H1 (cell line): ENCODE data around the gene PXDC1. TPM values are rescaled to one million over a fixed set of nuclear protein-coding genes. Genes with fewer than 3 reads are reported as not detected.

ENCODE experiments used
- BCL11A ChIP-seq, 2 experiments: IDR thresholded peaks; one replicate each; pipeline ENCODE4 v1.6.1; 2011; ENCODE audit warnings: low read depth in 2 of 2, low read length in 2 of 2, mild to moderate bottlenecking in 2 of 2
- CREB1 ChIP-seq: IDR thresholded peaks from 2 replicates; pipeline ENCODE4 v1.6.1; 2012; ENCODE audit warnings: inconsistent platforms
- FOSL1 ChIP-seq: IDR thresholded peaks from 2 replicates; pipeline ENCODE4 v1.6.1; 2011; ENCODE audit warnings: mild to moderate bottlenecking, low read depth, low read length, moderate library complexity; ENCODE audit not compliant: insufficient read depth
- NRF1 ChIP-seq: IDR thresholded peaks from 2 replicates; pipeline ENCODE4 v1.6.1; 2011; ENCODE audit warnings: mild to moderate bottlenecking, low read depth, low read length, improper control_type of control experiment
- TCF12 ChIP-seq: IDR thresholded peaks from 2 replicates; pipeline ENCODE4 v1.6.1; 2011; ENCODE audit warnings: low read depth, mild to moderate bottlenecking, low read length
- polyA plus RNA-seq, 7 experiments: library from polyadenylated mRNA; depleted of rRNA in 3 of 7; stranded (reverse) in 5 of 7; unstranded in 2 of 7; fragments of >200 nt in 5 of 7; fragments of 200-250 nt in 2 of 7; gene quantifications; 1 replicate in 5 of 7; 2 replicates in 1 of 7; 4 replicates in 1 of 7; pipeline versions ENCODE4 v1.2.1 to v1.2.3, GENCODE V29; 2011 to 2013; ENCODE audit warnings: missing spikeins in 2 of 7, mixed read lengths in 2 of 7
- total RNA-seq: library from RNA; stranded (reverse); fragmentation: NEBNext Ultra II Directional; extraction: Animal tissue kit (Norgen Biotek cat#: 25700); gene quantifications from 2 replicates; pipeline ENCODE4 v1.2.1, GENCODE V29; 2021
- TF ChIP-seq, protein P1 (sequence below): fragments of 300-600 bp; sonication (generic); IDR thresholded peaks from 2 replicates; pipeline ENCODE4 v1.7.1; 2012; ENCODE audit warnings: low read length, moderate library complexity, mild to moderate bottlenecking, inconsistent platforms; ENCODE audit not compliant: insufficient replicate concordance
- TF ChIP-seq, protein P2 (sequence below): IDR thresholded peaks from 2 replicates; pipeline ENCODE4 v1.6.1; 2011; ENCODE audit warnings: low read depth, mild to moderate bottlenecking, low read length; ENCODE audit not compliant: insufficient read depth

PXDC1 gene
- total and polyA plus RNA-seq, 2 of the 8 experiments (the other 6 are each of a cell fraction or from before 2014, with no cell fraction given): 1.7 to 2.0 TPM

DNA sequence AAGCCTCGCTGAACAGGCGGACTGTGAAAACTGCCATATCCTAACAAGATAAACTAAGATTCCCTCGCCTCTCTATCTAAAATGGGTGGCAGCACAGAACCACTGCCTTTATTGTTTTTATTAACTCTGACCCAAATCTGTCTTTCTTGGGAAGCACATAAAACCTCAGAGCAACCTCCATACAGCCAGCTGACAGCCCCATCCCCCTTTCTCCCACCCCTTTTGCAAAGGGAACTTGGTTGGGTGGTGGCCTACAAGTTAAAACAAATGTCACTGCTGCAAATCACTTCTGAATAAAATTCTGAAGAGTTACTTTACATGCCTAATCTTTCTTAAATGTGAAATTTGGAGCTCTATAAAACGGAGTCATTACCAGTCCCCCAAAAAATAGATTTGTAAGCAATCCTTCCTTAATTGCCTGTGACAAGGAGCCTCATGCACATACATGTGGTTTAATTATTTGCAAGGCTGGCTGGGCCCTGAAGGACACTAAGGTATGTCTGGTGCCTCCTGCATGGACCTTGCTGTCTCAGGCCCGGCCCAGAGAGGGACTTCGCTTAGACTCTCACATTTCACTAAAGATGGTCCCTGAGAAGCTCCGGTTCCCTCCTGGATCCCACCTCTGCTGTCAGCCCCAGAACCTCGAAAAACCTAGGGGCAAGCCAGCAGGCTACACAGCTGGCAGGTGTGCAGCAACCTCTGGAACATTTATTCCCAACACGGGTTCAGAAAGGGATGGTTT is 21.7 kb downstream of the PXDC1 start (continued):
- TF ChIP-seq, protein P1, sequence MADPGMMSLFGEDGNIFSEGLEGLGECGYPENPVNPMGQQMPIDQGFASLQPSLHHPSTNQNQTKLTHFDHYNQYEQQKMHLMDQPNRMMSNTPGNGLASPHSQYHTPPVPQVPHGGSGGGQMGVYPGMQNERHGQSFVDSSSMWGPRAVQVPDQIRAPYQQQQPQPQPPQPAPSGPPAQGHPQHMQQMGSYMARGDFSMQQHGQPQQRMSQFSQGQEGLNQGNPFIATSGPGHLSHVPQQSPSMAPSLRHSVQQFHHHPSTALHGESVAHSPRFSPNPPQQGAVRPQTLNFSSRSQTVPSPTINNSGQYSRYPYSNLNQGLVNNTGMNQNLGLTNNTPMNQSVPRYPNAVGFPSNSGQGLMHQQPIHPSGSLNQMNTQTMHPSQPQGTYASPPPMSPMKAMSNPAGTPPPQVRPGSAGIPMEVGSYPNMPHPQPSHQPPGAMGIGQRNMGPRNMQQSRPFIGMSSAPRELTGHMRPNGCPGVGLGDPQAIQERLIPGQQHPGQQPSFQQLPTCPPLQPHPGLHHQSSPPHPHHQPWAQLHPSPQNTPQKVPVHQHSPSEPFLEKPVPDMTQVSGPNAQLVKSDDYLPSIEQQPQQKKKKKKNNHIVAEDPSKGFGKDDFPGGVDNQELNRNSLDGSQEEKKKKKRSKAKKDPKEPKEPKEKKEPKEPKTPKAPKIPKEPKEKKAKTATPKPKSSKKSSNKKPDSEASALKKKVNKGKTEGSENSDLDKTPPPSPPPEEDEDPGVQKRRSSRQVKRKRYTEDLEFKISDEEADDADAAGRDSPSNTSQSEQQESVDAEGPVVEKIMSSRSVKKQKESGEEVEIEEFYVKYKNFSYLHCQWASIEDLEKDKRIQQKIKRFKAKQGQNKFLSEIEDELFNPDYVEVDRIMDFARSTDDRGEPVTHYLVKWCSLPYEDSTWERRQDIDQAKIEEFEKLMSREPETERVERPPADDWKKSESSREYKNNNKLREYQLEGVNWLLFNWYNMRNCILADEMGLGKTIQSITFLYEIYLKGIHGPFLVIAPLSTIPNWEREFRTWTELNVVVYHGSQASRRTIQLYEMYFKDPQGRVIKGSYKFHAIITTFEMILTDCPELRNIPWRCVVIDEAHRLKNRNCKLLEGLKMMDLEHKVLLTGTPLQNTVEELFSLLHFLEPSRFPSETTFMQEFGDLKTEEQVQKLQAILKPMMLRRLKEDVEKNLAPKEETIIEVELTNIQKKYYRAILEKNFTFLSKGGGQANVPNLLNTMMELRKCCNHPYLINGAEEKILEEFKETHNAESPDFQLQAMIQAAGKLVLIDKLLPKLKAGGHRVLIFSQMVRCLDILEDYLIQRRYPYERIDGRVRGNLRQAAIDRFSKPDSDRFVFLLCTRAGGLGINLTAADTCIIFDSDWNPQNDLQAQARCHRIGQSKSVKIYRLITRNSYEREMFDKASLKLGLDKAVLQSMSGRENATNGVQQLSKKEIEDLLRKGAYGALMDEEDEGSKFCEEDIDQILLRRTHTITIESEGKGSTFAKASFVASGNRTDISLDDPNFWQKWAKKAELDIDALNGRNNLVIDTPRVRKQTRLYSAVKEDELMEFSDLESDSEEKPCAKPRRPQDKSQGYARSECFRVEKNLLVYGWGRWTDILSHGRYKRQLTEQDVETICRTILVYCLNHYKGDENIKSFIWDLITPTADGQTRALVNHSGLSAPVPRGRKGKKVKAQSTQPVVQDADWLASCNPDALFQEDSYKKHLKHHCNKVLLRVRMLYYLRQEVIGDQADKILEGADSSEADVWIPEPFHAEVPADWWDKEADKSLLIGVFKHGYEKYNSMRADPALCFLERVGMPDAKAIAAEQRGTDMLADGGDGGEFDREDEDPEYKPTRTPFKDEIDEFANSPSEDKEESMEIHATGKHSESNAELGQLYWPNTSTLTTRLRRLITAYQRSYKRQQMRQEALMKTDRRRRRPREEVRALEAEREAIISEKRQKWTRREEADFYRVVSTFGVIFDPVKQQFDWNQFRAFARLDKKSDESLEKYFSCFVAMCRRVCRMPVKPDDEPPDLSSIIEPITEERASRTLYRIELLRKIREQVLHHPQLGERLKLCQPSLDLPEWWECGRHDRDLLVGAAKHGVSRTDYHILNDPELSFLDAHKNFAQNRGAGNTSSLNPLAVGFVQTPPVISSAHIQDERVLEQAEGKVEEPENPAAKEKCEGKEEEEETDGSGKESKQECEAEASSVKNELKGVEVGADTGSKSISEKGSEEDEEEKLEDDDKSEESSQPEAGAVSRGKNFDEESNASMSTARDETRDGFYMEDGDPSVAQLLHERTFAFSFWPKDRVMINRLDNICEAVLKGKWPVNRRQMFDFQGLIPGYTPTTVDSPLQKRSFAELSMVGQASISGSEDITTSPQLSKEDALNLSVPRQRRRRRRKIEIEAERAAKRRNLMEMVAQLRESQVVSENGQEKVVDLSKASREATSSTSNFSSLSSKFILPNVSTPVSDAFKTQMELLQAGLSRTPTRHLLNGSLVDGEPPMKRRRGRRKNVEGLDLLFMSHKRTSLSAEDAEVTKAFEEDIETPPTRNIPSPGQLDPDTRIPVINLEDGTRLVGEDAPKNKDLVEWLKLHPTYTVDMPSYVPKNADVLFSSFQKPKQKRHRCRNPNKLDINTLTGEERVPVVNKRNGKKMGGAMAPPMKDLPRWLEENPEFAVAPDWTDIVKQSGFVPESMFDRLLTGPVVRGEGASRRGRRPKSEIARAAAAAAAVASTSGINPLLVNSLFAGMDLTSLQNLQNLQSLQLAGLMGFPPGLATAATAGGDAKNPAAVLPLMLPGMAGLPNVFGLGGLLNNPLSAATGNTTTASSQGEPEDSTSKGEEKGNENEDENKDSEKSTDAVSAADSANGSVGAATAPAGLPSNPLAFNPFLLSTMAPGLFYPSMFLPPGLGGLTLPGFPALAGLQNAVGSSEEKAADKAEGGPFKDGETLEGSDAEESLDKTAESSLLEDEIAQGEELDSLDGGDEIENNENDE: no peak
- no peak for TF ChIP-seq FOSL1
- TF ChIP-seq NRF1: no peak
- no peak for TF ChIP-seq BCL11A (IDR thresholded peaks at IDR 0.05; ENCODE audit: low read depth in 2 of 2, low read length in 2 of 2)
- TF ChIP-seq, protein P2, sequence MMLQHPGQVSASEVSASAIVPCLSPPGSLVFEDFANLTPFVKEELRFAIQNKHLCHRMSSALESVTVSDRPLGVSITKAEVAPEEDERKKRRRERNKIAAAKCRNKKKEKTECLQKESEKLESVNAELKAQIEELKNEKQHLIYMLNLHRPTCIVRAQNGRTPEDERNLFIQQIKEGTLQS: no peak
- no peak for TF ChIP-seq TCF12
- no peak for TF ChIP-seq CREB1
- TF ChIP-seq, all 59 proteins: peak for 0
